ENCODE measurements around the gene KRT7.
"Not testable (repeated sequence)": the region's sequence is repeated elsewhere in the genome, so short reads cannot be mapped to it uniquely, and the experiment has no call there.

The KRT7 gene

DNA sequence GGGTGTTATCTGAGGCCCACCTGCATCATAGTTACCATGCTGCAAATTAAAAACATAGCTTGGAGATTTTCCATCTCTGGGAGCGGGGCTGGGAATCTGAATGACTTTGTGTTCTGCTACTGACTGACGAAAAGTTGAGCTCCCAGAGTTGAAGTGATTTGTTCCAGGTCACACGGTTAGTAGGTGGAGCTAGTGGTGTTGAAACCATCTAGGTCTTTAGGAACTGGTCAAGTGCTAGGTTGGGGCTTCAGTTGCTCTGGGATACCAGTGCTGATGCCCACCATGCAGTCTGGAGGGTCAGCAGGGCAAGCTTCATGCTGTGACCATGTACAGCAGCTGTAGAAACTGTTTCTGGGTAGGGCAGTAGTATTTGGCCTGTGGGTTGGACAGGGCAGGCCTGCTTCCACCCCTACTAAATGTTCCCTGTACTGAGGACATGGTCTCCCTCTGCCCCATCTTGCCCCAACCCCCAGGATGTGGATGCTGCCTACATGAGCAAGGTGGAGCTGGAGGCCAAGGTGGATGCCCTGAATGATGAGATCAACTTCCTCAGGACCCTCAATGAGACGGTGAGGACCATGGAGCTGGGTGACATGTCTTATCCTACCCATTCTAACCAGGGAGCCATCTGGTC lies 5.3 kb downstream of the KRT7 start:
- Histone ChIP-seq H3K9me3 (ENCODE audit: control insufficient read depth, insufficient read depth, low read length) (no peaks in the 10 kb centered on the region), H3K36me3 (ENCODE audit: control insufficient read depth, insufficient read depth, low read length) (no peaks in the 10 kb centered on the region), H3K27ac (ENCODE audit: low read length) (no peak overlapping the region), H3K27me3 (ENCODE audit: control insufficient read depth, insufficient read depth, low read length) (no peaks in the 10 kb centered on the region; the same call in 1 of the 2 replicates), H3K4me3 (ENCODE audit: low read length) (no peak overlapping the region), H3K4me1 (ENCODE audit: control insufficient read depth, insufficient read depth, low read length) (peaks cover 5% of the 10 kb centered on the region)
- DNase-seq (ENCODE audit: low read depth, low spot score), result no peak
- whole genome bisulfite sequencing (ENCODE audit: insufficient coverage, insufficient read length), result no CpG with 5 or more reads among the region's 4 CpGs

DNA sequence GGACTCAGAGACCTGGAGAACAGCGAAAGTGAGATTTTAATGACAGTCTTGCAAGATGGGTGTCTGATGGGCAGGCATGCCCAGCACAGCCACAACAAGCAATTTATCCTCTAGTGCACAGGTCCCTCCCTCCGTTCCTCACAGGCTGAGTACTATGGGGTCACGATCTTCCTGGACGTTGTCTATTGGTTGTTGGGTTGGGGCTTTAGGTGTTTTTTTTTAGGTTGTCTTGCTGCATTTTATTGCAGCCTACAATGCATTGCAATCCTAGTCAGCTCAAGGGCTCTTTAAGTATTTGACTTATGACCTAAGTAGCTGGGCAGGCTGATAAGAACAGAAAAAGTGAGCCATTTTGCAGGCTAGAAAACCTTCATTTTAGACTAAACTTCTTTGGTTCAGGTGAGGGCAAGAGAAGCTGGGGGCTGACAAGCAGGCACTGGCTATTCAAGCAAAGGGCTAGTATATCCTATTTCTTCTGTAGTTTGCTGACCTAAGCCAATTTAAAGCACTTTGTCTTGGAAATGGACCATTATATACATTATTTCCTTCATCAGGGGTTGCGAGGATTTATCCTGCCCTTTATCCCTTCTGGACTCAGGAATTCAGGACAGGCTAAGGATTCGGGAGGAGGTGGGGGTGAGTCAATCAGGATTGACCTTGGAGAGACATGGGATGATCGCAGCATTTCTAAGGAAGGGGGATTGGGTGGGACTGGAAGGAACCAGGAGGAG lies 6.0 kb downstream of the KRT7 start:
- no peaks in the 10 kb centered on the region for H3K36me3 ChIP-seq (ENCODE audit: control insufficient read depth, insufficient read depth, low read length)

DNA sequence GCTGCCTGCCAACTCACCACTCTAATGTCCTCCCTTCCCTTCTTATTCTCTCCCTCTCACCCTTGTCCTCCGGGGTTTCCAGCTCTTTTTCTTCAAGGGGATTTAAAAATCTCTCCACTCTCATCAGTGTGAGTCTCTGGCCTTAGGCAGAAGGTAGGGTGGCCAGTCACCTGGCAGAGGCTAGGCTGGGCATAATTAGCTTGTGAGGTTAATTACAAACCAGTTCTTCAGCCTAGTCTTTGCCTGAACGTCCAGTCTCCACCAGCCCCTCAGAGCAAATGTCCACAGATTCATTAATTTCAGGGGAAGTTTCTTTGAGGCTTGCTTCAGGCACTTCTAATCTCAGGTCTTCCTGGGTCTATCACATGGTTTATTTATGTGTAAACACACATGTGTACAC lies 6.7 kb downstream of the KRT7 start:
- H3K36me3 ChIP-seq (ENCODE audit: control insufficient read depth, insufficient read depth, low read length), result no peaks in the 10 kb centered on the region
- DNase-seq (ENCODE audit: low read depth, low spot score), result no peak
- H3K4me1 ChIP-seq (ENCODE audit: control insufficient read depth, insufficient read depth, low read length), result peaks cover 8% of the 10 kb centered on the region

More for the DNA sequence above, 6.0 kb downstream of the KRT7 start:
- Histone ChIP-seq H3K27ac (ENCODE audit: low read length) (no peak overlapping the region), H3K9me3 (ENCODE audit: control insufficient read depth, insufficient read depth, low read length) (no peaks in the 10 kb centered on the region), H3K4me3 (ENCODE audit: low read length) (no peak overlapping the region), H3K4me1 (ENCODE audit: control insufficient read depth, insufficient read depth, low read length) (peaks cover 8% of the 10 kb centered on the region), H3K27me3 (ENCODE audit: control insufficient read depth, insufficient read depth, low read length) (no peaks in the 10 kb centered on the region)
- no peak for DNase-seq (ENCODE audit: low read depth, low spot score)
- WGBS (ENCODE audit: insufficient coverage, insufficient read length), result no CpG with 5 or more reads among the region's 7 CpGs

DNA sequence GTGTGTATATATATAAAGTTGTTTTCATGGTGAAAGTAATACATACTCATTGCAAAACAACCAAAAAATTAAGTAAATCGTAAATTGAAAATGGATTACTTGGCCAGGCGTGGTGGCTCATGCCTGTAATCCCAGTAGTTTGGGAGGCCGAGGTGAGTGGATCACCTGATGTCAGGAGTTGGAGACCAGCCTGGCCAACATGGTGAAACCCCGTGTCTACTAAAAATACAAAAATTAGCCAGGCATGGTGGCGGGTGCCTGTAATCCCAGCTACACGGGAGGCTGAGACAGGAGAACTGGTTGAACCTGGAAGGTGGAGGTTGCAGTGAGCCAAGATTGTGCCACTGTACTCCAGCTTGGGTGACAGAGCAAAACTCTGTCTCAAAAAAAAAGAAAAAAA lies 7.2 kb downstream of the KRT7 start:
- not testable (repeated sequence) for H3K9me3 ChIP-seq (ENCODE audit: control insufficient read depth, insufficient read depth, low read length); DNase-seq (ENCODE audit: low read depth, low spot score); H3K27me3 ChIP-seq (ENCODE audit: control insufficient read depth, insufficient read depth, low read length); H3K4me3 ChIP-seq (ENCODE audit: low read length); H3K4me1 ChIP-seq (ENCODE audit: control insufficient read depth, insufficient read depth, low read length); H3K27ac ChIP-seq (ENCODE audit: low read length); H3K36me3 ChIP-seq (ENCODE audit: control insufficient read depth, insufficient read depth, low read length)
- no CpG with 5 or more reads among the region's 6 CpGs for WGBS (ENCODE audit: insufficient coverage, insufficient read length)

More for the DNA sequence above, 6.7 kb downstream of the KRT7 start:
- Histone ChIP-seq H3K4me3 (ENCODE audit: low read length) (no peak overlapping the region), H3K9me3 (ENCODE audit: control insufficient read depth, insufficient read depth, low read length) (no peaks in the 10 kb centered on the region), H3K27ac (ENCODE audit: low read length) (no peak overlapping the region), H3K27me3 (ENCODE audit: control insufficient read depth, insufficient read depth, low read length) (no peaks in the 10 kb centered on the region)
- WGBS (ENCODE audit: insufficient coverage, insufficient read length), result no CpG with 5 or more reads among the region's 2 CpGs

DNA sequence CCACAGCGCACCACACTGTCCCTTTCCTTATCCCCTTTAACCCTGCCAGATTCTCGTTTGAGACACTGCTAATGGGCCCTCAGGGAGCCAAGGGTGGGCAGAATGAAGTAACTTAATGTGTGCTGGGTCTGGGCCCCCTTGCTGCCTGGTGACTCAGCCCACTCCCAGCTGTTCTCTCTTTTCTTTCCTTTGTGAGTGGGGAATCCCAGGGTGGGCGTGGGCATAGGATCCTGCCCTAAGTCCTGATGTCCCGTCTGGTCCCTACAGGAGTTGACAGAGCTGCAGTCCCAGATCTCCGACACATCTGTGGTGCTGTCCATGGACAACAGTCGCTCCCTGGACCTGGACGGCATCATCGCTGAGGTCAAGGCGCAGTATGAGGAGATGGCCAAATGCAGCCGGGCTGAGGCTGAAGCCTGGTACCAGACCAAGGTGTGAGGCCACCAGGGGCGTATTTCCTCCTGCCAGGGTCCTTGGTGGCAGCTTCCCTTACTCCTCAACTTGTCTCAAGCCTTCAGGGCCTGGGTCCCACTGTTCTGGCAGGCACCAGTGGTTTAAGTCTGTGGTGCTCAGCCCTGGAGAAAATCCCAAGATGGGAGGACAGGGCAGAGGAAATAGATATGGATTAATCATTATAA lies 8.3 kb downstream of the KRT7 start:
- Histone ChIP-seq H3K36me3 (ENCODE audit: control insufficient read depth, insufficient read depth, low read length) (no peaks in the 10 kb centered on the region), H3K27ac (ENCODE audit: low read length) (no peak overlapping the region), H3K4me1 (ENCODE audit: control insufficient read depth, insufficient read depth, low read length) (peaks cover 9% of the 10 kb centered on the region), H3K4me3 (ENCODE audit: low read length) (no peak overlapping the region), H3K27me3 (ENCODE audit: control insufficient read depth, insufficient read depth, low read length) (no peaks in the 10 kb centered on the region), H3K9me3 (ENCODE audit: control insufficient read depth, insufficient read depth, low read length) (no peaks in the 10 kb centered on the region)
- no CpG with 5 or more reads among the region's 11 CpGs for WGBS (ENCODE audit: insufficient coverage, insufficient read length)
- DNase-seq (ENCODE audit: low read depth, low spot score), result no peak

DNA sequence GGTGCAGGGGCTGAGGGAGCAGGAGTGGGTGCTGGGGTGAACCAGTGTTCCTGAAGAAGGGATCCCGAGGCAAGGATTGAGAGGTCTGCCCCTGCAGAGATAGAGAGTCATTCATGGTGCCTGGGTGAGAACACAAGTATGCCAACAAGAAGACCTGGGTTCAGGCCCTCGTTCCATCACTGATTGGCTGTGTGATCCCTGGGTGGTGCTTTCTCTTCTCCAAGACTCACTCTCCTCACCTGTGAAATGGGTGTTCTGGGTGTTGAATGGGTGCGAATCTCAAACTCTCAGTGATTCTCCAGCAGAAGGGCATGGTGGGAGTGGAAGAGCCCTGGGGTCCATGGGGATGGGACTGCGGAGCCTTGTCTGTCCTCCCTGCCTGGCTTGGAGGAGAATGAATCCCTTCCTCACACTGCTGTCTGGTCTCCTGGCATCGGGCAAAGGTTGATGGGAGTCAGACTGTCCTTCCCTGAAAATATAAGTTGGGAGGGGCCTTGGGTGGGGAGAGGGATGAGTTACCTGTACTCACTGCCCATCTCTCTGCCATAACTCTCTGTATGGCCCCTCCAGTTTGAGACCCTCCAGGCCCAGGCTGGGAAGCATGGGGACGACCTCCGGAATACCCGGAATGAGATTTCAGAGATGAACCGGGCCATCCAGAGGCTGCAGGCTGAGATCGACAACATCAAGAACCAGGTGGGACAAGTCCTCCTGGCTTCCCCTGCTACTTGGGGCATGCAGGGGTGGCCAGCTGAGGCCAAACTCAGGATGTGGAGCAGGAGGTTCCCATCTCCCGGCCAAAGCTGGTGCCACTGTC lies 9.6 kb downstream of the KRT7 start:
- Histone ChIP-seq H3K27ac (ENCODE audit: low read length) (no peak overlapping the region), H3K4me3 (ENCODE audit: low read length) (no peak overlapping the region), H3K4me1 (ENCODE audit: control insufficient read depth, insufficient read depth, low read length) (peaks cover 9% of the 10 kb centered on the region)

GRCh38 chr12:52243259-52243855 lies 10.3 kb downstream of the KRT7 start:
- Histone ChIP-seq H3K4me3 (ENCODE audit: low read length) (no peak overlapping the region), H3K27me3 (ENCODE audit: control insufficient read depth, insufficient read depth, low read length) (no peaks in the 10 kb centered on the region), H3K9me3 (ENCODE audit: control insufficient read depth, insufficient read depth, low read length) (no peaks in the 10 kb centered on the region), H3K27ac (ENCODE audit: low read length) (no peak overlapping the region), H3K36me3 (ENCODE audit: control insufficient read depth, insufficient read depth, low read length) (no peaks in the 10 kb centered on the region), H3K4me1 (ENCODE audit: control insufficient read depth, insufficient read depth, low read length) (peaks cover 7% of the 10 kb centered on the region)
- no peak for DNase-seq (ENCODE audit: low read depth, low spot score)
- WGBS (ENCODE audit: insufficient coverage, insufficient read length), result no CpG with 5 or more reads among the region's 5 CpGs

More for the DNA sequence above, 9.6 kb downstream of the KRT7 start:
- DNase-seq (ENCODE audit: low read depth, low spot score), result no peak
- no CpG with 5 or more reads among the region's 11 CpGs for WGBS (ENCODE audit: insufficient coverage, insufficient read length)
- Histone ChIP-seq H3K27me3 (ENCODE audit: control insufficient read depth, insufficient read depth, low read length) (no peaks in the 10 kb centered on the region), H3K36me3 (ENCODE audit: control insufficient read depth, insufficient read depth, low read length) (no peaks in the 10 kb centered on the region), H3K9me3 (ENCODE audit: control insufficient read depth, insufficient read depth, low read length) (no peaks in the 10 kb centered on the region)

DNA sequence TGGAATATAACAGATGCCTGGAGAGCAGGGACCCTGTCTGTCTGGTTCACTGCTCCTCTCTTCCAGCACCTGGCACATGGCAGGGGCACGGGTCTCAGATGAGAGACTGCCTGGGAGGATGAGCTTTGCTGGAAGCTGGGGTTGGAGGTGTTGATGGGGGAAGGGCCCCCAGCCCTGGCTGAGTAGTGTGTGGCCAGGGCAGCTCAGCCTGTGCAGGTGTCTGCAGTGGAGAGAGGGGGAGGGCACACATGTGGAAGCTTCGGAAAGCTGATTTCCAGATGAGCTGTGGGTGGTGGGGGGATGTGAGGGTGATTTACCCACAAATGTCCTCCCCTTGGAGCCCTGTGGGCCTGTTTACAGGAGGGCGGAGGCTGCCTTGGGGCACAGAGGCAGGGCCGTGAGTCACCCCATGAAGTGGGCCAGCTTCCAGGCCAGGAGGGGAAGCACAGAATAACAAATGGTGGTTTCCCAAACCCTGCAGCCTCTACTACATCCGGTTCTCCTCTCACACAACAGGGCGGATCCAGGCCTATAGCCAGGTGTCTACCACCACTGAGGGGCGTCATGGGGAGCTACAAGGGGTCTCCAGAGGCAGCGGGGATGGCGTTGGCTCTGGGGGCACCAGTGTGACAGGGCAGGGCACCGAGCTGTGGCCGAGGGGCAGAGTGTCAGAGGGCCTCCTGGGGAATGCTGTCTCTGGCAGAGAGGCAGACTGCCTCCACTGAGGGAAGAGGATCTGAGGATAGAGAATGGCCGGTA lies 11.0 kb downstream of the KRT7 start:
- H3K27ac ChIP-seq (ENCODE audit: low read length), result no peak overlapping the region
- WGBS (ENCODE audit: insufficient coverage, insufficient read length), result no CpG with 5 or more reads among the region's 12 CpGs
- DNase-seq (ENCODE audit: low read depth, low spot score), result no peak

GRCh38 chr12:52244615-52244994 lies 11.6 kb downstream of the KRT7 start:
- H3K27ac ChIP-seq (ENCODE audit: low read length), result no peak overlapping the region
- no CpG with 5 or more reads among the region's 3 CpGs for WGBS (ENCODE audit: insufficient coverage, insufficient read length)
- no peak for DNase-seq (ENCODE audit: low read depth, low spot score)
- H3K27me3 ChIP-seq (ENCODE audit: control insufficient read depth, insufficient read depth, low read length), result no peaks in the 10 kb centered on the region
- H3K4me1 ChIP-seq (ENCODE audit: control insufficient read depth, insufficient read depth, low read length), result peaks cover 4% of the 10 kb centered on the region; the same call in 1 of the 2 replicates
- H3K4me3 ChIP-seq (ENCODE audit: low read length), result no peak overlapping the region
- no peaks in the 10 kb centered on the region for H3K9me3 ChIP-seq (ENCODE audit: control insufficient read depth, insufficient read depth, low read length)
- no peaks in the 10 kb centered on the region for H3K36me3 ChIP-seq (ENCODE audit: control insufficient read depth, insufficient read depth, low read length)

More for the DNA sequence above, 11.0 kb downstream of the KRT7 start:
- Histone ChIP-seq H3K4me3 (ENCODE audit: low read length) (no peak overlapping the region), H3K9me3 (ENCODE audit: control insufficient read depth, insufficient read depth, low read length) (no peaks in the 10 kb centered on the region), H3K27me3 (ENCODE audit: control insufficient read depth, insufficient read depth, low read length) (no peaks in the 10 kb centered on the region), H3K4me1 (ENCODE audit: control insufficient read depth, insufficient read depth, low read length) (peaks cover 4% of the 10 kb centered on the region; the same call in 1 of the 2 replicates), H3K36me3 (ENCODE audit: control insufficient read depth, insufficient read depth, low read length) (no peaks in the 10 kb centered on the region)
